ENCODE results near the gene CDH4.
A peak's percentile ranks its signal among the peaks of the same experiment; 100 is the strongest.

Gene CDH4

GRCh38 chr20:61739086-61739831, 487.2 kb downstream of the CDH4 start:
- no peak for DNase-seq

DNA sequence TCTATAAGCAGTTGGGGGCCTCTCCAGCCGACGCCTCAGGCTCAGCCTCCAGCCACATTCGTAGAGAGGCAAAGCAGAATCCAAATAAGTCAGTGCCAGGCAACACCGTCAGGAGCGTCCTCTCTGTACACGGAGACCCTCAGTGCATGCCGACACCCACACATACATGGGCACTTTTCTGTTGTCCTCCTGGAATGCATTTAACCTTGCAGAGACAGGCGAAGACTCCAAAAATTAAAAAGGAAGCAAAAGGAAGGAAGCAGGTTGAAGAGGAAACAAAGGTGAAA, 487.7 kb downstream of the CDH4 start:
- no peak for DNase-seq

DNA sequence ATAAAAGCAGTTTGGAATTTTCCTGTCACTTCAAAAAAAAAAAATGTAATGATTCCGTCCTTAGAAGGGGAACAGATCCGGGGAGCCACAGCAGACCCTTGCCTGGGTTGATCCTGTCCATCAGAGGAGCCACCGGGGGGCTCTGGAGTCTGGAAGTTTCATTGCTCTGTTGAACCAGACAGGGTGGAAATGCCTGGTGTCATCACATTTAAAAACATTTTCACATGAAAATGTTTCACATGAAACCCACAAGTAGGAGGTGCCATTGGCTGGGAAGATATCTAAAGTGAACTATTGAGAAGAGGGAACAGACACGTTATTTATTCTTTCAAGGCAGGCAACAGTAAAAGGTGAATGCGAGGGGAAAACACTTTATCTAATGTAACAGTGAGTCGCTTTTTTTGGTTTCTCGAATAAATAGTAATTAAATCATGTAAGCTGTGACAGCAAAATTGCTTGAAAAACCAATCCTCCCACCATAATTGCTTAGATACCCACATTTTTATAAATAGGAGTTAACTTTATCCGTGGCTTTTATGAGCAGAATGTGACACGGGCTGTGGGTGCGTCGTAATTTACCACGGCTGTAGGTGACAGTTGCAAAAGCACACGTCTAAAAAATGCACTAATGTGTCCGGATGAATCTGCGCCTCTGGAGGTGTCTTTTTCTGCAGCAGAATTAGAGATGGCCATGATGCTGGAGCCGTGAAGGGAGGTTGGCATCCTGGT, 490.2 kb downstream of the CDH4 start:
- DNase-seq = peak in 9 of 56 donors; percentile 12 to 71 (median 32)

- no peak for DNase-seq
Observed at GRCh38 chr20:61743606-61744005, 491.5 kb downstream of the CDH4 start.

- DNase-seq = no peak
Observed at GRCh38 chr20:61744691-61745396, 492.8 kb downstream of the CDH4 start.

DNA sequence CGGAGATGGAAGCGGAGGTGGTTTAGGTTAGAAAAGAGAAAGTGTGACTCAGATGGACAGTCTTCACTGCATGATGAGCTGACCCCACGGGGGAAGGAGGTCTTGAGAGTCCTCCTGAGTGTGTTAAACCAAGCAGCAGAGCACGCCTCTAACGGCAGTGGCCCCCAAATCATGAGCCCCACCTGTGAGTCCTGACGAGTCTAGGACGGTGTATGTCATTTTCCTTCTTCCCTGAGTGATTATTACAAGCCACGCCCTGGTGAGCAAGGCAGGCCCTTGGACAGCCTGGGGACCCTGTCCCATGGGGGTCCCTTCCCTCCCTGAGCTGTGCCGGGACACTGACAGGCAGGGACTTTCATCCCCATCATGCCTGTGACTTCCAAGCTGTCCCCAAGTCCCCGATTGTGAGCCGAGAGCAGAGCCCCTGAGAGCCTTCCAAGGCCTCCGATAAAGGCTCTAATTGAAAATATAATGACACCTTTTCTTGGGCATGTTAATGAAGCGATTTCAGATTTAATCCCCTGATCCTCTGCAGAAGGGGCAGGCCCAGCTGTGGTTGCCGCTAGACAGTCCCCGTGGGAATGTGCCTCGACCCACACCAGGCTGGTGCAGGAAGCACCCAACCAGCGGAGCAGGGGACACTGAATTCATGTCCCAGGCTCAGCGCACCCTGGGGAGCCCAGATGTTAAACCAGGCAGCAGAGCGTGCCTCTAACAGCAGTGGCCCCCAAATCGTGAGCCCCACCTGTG, 493.5 kb downstream of the CDH4 start:
- no peak for DNase-seq

- no peak for DNase-seq
Observed at GRCh38 chr20:61746147-61746646, 494.1 kb downstream of the CDH4 start.

DNA sequence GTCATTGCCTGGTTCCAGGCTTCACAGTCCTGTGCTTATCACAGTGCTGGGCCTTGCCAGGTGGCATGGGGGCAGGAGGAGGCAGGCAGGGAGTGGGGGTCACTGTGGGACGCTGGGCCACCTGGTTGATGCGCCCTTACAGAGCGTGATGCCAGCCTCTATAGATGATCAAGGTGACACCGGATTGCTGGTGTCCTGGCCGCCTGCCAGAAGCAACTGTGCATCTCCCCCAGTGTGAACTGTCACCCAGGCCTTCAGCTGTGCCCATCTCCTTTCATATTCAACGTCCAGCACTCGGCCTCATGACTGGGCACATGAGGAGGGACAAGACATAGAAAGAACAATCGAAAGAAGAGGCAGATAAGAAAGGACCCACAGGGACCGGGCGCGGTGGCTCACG, 494.7 kb downstream of the CDH4 start:
- DNase-seq = no peak

GRCh38 chr20:61748376-61748775, 496.3 kb downstream of the CDH4 start:
- no peak for DNase-seq

- DNase-seq = no peak
Observed at GRCh38 chr20:61749406-61750075, 497.5 kb downstream of the CDH4 start.

- no peak for DNase-seq
Observed at GRCh38 chr20:61750093-61750492, 498.0 kb downstream of the CDH4 start.

- DNase-seq = no peak
Observed at GRCh38 chr20:61752576-61752975, 500.5 kb downstream of the CDH4 start.

DNA sequence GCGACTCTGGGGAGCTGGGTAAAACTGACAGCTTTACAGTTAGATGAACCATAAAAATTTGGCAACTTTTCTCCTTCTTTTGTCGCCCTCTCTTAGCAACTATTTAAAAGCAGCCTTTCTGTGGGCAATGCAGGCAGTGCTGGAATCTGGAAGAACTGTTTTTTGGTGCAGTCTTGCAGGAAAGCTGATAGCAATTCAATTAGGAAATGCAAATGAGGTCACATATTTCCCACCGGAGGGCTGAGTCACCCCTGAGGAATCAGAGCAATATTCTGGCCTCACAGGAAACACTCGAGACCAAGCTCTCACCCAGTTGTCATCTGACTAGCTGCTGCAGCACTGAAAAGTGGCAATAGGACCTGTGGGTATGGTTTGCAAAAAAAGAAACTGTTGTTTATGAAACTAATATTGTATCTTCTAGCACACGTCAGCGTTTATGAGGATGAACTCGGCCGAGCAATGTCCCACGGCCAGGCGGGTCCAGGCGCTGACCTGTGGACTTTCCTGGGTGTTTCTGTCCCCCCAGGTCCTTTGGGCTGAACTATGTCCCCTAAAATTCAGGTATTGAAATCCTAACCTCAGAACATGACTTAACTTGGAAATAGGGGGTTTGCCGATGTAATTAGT, 501.4 kb downstream of the CDH4 start:
- DNase-seq = peak in 8 of 56 donors; percentile 17 to 48 (median 22)

GRCh38 chr20:61753987-61754956, 502.2 kb downstream of the CDH4 start:
- no peak for DNase-seq

- DNase-seq = no peak
Observed at GRCh38 chr20:61754976-61755778, 503.1 kb downstream of the CDH4 start.

DNA sequence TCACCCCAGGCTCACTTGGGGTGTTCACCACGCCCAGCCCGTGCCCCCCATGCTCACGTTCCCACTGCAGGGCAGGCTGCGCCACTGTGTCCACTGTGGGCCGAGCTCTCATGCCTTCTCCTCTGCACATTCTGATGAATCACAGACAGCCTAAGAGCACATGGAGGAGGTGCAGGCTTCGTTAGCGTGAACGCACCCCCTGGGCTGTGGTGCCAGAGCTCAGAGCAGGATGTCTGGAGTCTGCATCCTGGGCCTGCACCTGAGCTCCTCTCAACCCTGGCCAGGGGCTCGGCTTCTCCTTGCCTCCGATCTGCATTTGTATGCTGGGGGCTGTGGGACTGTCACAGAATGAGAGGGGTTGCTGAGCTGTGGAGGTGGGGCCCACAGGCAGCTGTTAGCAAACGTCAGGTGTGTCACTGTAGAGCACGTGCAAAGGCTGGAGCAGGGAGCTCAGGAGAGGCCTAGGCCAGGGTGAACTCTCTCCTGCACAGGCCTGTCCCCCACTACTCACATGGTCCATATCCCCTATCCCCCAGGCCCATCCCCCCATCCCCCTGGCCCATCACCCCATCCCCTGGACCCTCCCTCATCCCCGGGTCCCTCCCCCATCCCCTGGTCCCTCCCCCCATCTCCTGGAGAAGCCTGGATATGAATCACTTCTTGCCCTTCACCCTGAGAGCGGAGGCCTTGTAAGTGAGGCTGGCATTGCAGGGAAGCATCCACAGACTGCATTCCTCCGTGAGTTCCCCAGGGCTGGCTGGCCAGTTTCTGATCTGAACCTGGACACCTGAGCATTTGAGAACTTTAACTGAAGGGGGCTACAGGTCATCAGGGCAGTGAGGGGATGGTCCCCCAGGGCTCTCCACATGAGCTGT, 504.1 kb downstream of the CDH4 start:
- no peak for DNase-seq

DNA sequence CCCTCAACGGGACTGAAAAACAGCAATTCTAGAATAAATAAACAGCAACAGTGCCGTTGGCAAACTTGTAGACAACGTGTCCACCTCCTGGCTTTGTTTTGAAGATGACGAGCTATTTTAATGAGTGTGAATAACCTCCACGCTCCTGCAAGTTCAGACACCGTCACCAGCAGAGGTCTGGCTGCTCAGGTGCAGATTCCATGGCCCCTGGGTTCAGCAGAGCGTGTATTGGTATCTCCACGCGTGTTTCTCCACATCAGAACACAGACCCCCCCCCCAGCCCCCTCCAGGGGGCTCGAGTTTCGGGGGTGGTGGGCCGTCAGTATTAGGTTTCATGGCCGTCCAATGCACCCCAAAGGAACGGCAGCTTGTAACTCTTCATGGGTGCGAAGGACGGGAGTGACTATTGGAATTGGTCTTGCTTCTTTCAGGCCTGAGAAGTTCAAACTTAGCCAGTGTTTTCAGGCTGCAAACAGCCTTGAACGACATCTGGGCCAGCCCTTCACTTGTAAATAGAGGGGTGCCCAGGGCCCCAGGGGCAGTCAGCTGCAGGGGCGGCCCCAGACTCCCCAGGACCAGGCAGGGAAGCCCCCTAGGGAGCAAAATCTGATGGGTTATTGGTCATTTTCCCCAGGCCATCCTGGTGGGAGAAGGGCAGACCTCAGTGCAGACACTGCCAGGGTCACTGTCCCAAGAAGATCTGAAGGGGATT, 505.1 kb downstream of the CDH4 start:
- DNase-seq = no peak

Measured in amygdala (tissue), 56 donors.